ENCODE measurements around the gene FREM1. TPM values are rescaled to one million over a fixed set of nuclear protein-coding genes. Genes with fewer than 3 reads are reported as not detected.

Gene FREM1, protein sequence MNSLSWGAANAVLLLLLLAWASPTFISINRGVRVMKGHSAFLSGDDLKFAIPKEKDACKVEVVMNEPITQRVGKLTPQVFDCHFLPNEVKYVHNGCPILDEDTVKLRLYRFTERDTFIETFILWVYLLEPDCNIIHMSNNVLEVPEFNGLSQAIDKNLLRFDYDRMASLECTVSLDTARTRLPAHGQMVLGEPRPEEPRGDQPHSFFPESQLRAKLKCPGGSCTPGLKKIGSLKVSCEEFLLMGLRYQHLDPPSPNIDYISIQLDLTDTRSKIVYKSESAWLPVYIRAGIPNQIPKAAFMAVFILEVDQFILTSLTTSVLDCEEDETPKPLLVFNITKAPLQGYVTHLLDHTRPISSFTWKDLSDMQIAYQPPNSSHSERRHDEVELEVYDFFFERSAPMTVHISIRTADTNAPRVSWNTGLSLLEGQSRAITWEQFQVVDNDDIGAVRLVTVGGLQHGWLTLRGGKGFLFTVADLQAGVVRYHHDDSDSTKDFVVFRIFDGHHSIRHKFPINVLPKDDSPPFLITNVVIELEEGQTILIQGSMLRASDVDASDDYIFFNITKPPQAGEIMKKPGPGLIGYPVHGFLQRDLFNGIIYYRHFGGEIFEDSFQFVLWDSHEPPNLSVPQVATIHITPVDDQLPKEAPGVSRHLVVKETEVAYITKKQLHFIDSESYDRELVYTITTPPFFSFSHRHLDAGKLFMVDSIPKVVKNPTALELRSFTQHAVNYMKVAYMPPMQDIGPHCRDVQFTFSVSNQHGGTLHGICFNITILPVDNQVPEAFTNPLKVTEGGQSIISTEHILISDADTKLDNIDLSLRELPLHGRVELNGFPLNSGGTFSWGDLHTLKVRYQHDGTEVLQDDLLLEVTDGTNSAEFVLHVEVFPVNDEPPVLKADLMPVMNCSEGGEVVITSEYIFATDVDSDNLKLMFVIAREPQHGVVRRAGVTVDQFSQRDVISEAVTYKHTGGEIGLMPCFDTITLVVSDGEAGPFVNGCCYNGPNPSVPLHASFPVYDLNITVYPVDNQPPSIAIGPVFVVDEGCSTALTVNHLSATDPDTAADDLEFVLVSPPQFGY (N-terminal part only)
- 0.61 and 0.97 TPM in 2 replicates for total RNA-seq

DNA sequence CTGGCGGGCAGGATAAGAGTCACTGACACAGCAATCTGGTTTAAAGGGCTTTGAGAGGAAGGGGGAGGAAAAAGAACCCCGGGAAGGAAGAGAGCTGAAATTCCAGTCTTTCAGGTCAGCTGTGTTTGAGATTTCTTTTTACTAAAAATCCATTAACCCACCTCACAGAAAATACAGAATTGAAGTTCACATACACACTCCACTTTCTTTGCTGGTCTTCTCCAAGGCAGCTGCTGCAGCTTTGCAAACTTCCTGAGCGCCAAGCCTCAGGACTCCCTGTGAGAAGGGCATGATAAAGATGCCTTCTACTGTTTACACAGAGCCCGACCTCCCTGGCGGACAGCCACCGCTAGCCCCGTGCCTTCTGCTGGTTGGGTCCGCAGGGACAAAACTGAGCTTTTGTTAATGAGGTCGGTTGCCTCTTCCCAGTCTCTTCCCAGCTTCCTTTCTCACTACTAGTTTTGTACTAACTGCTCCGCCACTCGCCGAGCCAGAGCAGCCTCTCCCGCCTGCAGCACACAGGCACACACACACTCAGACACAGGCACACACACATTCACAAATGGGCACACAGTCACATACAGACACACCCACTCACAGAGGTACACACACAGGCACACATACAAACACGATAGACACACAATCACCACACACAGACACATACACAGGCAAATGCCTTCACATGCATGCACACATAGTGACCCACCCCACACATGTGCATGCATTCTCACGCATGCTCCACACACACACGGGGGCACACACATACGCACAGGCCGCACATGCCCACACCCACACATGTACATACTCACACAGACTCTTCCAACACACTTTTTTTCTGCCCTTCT, at the start of gene FREM1:
TSS of gene FREM1 (minus strand) at position 468 of the 845 bp plus-strand sequence. CDS start 41,451 bp downstream, outside the sequence.

DNA sequence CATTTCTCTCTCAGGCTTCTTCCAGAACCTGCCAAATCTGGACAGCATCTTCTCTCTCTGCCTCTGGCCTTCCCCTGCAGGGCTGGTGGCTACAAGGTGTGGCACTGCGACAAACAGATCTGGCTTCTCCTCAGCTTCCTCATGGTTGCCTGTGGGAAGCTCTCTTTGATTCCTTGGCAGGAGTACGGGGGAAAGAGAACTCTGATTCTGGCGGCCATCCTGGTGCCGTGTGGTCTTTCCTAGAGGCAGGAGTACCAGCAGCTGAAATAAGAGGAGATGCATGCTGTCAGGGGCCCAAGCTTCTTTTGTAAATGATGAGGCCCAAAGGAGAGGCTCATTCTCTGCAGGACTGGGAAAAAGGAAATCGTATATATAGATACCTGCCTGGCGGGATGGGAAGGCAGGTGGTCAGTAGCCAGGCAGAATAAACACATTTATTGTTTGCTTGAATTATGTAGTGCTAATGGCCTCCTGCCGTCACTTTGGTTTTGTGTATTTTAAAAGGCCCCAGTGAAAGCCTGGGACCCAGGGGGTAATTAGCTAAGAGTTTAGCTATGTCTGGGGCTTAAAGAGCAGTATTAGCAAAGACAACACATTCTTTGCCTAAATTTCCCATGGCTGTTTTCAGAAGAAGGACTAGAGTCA, 187.7 kb downstream of the FREM1 start, which contains the start of gene CER1:
TSS of gene CER1 (minus strand) at position 343 of the 645 bp plus-strand sequence. CDS start at position 282, 61 bp downstream.

DNA sequence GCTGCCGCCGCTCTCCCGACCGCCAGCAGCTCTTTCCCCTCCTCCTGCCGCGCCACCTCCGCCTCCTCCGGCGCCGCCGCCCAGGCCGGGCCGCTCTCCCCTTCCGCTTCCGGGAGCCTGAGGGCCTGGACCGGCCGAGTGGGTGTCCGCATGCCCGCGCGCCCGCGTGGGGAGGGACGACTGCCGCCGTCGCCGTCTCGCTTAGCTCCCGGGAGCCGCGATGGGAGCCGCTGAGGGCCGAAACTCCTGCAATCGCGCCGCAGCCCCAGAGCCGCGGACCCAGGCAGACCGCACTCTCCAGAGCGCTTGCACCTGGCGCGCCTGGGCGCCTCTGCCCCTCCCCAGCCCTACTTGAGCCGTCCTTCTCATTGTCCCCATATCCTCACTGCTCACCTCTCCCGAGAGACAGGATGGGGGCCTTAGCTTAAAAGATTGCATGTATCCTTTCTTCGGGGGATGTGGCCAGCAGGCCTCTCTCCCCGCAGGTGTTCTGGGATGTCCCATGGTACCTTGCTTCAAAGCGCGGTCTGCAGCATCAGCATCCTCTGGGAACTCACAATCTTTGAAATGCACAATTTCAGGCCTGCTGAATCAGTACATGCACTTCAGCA, 216.9 kb downstream of the FREM1 start, which contains the start of gene ZDHHC21:
TSS of gene ZDHHC21 (minus strand) at position 182 of the 611 bp plus-strand sequence. CDS start 19,092 bp downstream, outside the sequence.

Small RNA genes lying within 50 kb of the gene (small RNA-seq; reads per million reads assigned to genes)
- not detected for gene RNU6-1260P

Other genes starting within 250 kb of the FREM1 start
- 9.5 and 15.6 TPM in 2 replicates for gene ZDHHC21, start 217.0 kb downstream of the FREM1 start, total RNA-seq
- not detected in 2 replicates for gene CER1, start 187.7 kb downstream of the FREM1 start, total RNA-seq